HG03432 (cell line): ENCODE measurements around the gene COL27A1.

Source experiments
- ATAC-seq: cut with Tn5 transposase; IDR thresholded peaks from one replicate; pipeline ENCODE4 v1.9.1; 2021; ENCODE audit warnings: mild to moderate bottlenecking, moderate library complexity; ENCODE audit not compliant: unreplicated experiment

The COL27A1 gene

DNA sequence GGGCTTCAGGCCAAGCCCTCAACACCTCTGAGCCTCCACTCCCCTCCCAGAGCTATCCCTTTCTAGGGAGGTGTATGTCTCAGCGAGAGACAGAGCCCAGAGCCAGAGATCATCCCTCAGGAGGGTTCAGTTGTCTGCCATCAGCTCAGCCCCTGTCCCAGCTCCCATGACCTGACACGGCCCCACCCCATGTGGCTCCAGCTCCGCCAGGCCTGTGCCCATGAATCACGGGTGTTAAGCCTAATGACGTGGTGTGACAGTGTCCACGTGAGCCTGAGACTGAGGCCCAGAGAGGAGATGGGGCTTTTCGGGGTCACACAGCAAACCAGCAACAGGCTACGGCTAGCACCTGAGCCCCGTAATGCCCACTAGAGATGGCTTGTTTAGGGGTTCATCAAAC, 106.7 kb downstream of the COL27A1 start:
- no peak for ATAC-seq

DNA sequence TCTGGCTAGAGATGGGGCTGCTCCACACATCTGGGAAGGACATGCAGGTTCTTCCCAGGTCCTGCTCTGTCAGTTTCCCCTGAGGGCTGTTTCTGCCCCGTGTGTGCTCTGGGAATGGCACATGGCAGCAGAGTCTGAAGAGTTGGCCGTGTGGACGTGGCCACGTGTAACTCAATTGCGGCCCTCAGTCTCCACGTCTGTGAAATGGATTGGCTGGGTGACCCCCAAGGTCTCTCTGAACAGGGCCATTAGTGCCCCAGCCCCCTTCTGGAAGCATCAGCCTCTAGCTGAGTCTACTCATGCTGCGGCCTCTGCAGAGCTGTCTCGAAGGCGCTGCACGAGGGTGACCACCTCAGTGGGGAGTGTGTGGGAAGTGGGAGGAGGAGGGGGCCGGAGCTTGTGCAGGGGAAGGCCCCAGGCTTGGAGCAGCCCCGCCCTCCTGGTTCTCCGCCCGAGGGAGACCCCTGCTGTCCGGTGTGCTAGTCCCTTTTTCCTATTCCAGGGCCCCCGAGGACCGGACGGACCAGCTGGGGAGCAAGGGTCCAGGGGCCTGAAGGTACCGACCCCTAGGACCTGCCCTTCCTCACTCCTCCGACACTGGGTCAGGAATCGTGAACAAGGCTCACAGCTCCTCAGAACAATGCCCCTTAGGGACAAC, 108.6 kb downstream of the COL27A1 start:
- ATAC-seq: no peak

DNA sequence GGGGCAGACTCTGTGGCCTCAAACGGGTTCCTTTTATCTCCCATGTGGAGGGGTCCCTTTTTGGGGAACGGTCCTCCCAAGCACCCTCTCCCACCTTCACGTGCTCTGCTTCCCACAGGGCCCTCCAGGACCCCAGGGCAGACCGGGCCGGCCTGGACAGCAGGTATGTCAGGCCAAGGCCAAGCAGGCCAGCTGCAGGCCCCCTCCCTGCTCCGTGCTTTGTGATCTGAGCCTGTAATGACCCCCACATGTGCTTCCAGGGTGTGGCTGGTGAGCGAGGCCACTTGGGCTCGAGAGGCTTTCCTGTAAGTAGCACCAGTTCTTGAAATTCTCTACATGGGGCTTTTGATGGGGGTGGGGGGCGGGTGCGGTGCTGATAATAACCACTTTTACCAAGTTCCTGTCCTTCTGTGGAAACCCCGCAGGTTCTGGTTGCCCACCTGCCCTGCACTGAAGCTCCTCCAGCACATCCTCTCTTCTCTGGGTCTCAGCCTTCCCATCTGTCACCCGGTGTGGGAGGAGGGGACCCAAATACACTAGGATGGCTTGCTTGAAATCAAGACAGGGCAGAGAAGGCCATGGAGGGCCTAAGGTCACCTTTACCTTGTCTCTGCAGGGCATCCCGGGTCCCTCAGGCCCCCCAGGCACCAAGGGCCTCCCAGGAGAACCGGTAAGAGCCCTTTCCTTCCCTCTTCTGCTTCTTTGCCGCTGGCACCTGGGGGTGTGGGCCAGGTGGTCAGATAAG, 109.6 kb downstream of the COL27A1 start:
- ATAC-seq: no peak

DNA sequence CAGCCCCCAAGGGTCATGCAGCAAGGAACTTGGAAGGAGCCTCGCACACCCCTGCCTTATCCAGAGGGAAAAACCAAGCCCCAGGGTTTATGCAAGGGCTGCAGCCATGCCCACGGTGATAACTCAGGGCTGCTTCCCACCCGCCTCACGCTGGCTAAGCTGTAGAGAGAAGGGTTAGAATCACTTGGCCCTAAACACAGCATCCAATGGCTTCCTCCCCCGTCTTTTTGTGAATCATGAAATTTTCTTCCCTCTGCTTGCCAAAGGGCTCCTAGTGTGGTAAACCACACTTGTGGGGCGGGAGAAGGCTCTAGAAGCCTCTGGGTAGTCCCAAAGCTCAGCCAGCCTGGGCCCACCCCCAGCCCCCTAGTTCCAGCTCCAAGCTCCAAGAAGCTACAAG, 111.6 kb downstream of the COL27A1 start:
- no peak for ATAC-seq

DNA sequence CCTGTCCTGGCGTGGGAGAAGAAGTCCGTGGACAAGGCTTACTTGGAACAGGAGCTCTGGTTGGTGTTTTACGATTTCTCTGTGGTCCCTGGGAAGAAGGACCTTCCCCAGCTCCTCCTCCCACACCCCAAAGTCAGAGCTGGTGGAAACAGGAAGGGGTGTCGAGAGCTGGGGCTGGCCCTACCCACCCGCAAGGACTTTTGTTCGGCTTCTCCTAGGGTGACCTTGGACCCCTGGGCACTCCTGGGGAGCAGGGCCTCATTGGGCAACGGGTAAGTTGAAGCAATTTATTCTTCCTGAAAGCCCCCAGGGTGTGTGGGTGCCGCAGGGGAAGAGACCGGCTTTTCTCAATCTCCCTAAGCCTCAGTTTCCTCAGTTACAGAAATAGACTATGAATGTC, 113.7 kb downstream of the COL27A1 start:
- ATAC-seq: no peak

DNA sequence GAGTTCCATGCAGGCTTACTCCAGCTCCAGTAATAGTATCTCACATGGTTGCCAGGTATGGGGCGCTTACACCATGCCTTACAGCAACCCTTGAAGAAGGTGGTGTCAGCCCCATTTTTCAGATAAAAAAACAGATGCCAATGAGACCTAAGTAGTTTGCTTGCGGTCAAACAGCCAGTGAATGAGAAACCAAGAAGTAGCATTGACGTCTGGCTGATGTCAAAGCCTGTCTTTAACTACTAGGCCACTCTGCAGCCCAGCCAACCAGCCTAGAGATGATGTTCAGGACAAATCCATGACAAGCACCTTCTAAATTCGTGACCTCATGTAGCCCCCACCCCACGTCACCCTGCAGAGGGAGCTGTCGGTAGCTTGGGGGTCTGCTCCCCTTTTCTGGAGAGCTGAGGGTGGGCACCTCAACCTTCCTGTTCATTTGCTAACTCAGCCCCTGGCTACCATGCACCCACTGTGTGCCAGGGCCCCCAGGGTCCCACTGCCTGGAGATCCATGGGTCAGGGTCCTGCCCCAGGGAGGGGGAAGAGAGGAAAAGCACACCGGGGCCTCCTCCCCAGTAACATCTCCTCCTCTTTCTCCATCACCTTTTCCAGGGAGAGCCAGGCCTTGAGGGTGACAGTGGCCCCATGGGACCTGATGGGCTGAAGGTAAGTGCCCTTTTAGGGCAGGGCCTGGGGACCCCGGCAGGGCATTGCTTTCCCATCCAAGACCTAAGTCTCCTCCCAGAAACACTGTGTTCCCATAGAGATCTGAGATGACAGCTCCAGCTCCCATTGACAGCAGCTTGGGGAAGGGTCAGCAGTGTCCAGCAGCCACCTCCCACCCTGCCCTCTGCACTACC, 115.0 kb downstream of the COL27A1 start:
- ATAC-seq: no peak

DNA sequence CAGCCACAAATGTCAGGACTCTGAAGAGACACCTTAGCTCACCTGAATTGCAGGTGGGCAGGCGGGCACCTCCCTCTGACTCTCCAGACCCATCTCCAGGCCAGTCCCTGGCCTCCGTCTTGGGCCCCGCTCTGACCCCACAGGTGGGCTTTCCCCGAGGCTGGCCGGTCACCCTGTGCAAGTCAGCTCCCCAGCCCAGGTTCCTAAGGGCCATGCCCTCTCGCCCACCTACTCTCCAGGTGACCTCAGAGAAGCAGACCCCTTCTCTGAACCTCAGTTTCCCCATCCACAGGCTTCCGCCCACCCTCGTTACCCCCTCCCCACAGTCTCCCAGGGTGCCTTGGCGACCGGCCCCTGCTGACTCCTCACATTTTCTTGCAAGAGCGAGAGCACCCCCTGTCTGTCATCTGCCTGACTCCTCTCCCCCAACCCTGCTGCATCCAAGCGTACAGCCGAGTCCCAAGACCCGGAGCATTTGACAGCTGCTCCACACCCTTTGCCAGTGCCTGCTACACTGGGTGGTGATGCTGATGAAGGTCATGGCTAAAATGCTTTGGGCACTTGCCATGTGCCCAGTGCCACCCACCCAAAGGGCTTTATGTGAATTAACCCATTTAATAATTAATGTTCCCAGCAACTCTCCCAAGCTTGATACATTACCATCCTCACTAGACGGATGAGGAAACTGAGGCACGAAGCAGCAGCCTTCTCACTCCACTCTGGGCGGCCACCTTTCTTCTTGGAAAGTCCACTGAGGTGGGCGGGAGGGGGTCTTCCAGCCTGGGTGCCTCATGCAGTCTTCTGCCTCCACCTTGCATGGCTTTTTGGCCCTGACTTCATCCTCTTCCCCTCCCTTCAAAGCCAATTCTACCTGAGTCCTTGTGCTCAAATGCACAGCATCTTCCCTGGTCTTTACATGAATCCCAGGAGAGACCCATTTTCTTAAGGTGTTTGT, 116.5 kb downstream of the COL27A1 start:
- no peak for ATAC-seq

DNA sequence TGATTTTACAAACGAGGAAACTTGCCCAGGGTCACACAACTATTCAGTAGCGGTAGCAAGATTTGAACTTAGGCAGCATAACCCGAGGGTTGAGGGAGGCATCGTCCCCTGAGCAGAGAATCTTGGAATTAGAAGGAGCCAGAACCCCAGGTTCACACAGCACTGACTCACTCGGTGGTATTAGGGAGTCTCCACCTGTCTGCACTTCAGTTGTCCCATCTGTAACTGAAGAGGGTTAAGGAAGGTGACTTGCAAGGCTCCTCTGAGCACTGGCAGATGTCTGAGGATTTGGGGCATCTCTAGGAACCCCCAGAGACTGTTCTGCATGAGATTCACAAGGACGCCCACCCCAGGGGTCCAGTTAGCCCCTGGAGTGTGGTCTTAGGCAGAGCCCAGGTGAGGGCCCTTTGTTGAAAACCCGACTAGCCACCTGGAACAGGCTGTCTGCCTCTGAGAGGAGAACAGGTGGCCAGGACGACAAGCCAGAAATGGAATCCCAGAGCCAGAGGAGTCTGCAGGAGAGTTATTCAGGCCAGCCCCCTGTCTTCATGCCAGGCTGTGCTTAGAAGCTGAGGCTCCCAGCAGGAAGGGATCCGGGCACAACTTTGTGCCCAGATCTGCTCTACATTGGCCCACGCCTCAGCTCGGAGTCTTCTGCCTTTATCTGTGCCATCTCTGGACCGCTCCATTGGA, 117.5 kb downstream of the COL27A1 start:
- ATAC-seq: no peak

DNA sequence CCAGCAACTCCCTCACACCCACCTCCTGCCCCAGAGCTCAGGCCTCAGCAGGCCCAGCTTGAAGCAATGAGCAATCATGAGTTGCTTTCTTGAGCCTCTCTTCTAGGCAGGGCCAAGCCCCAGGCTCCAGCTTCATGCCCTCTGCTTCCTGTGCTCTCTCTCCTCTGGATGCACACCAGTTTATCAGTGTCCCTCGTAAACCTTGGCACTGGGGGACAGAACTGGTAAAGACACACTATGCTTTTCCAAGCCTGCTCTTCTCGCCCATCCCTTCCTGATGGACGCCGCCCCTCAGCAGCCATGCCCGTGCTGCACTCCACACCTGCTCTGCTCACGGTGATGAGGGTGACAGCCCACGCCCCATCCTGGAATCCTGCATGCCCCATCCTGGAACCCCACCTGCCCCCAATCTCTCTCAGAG, 118.1 kb downstream of the COL27A1 start:
- no peak for ATAC-seq

DNA sequence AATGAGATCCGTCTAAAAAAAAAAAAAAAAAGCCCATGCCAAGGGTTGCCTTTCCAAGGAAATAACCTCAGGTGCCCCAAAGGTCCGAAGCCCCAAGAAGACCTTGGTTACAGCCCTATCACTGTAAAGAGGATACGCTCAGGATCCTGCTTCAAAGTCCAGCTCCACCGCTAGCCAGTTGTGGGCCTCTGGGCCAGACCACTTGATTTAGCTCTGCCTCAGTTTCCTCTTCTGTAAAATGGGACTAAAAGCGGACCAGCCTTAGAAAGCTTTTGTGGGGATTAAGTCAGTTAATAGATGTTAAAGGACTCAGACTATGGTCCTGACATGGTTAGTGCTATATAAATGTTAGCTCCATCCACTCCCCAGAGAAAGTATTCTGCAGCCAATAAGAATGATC, 118.9 kb downstream of the COL27A1 start:
- ATAC-seq: no peak

DNA sequence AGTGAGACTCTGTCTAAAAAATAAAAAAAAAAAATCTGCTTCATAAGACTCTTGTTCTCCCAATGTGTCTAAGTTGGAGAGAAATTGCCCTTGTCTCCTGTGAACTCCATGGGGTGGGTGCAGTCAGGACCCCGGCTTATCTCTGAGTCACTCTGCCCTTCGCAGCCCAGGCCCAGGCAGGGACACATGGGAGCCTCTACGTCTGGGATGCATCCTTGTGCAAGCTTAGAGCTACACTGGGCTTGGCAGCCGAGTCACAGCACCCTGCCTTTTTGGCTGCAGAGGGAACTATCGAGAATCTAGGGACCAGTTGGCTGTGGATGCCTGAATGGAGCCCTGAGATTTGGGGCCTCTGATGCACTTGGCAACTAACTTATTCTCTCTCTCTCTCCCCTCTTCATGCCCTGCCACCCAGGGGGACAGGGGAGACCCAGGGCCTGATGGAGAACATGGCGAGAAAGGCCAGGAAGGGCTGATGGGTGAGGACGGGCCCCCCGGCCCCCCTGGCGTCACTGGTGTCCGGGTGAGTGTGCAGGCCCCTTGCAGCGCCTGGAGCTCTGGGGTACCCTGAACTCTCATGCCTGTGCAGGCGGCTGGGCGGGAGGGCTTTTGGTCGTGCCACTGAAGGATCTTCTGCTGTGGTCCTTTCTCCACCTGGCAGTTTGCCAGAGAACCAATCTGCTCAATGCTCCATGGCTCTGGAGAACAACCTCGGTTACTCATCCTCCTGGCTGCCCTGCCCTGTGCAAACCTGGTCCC, 120.1 kb downstream of the COL27A1 start:
- no peak for ATAC-seq

DNA sequence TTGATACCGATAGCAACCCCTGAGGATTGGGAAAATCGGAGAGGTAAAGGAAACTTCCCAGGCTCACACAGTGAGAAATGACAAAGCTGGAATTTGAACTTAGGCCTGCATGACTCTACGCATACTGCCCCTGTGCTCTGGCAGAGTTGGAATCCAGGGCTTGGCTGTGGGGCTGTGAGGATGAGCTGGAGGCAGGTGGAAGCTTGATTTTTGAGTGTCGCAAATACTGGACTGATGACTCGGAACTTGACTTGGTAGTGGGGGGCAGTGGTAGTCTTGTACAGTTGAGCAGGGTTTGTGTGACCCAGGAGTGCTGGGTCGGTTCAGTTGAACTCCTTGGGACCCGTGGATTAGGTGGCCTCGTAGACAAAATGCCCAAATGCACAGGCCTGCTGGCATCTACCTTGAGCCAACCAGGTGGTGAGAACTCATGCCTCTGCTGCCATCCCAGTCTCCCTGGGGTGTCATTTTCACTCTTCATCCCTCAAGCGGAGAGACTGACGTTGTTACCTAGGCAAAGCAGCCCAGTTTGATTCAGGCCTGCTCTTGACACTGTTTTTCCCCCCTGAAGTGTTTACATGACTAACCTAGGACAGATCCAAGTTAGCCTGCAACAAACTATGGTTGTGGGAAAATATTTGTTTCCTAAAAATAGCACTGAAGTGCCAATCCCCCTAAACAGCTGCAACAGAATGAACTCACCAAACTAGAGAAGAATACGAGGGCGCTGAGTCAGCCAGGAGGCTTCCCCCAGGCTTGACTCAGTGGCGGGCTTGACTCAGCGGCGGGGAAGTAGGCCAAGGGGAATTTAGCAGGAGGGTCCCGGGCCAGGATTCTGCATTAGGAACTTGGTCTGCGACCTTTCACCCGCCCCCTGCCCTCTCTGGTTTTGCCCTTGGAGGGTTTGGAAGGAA, 121.8 kb downstream of the COL27A1 start:
- no peak for ATAC-seq

DNA sequence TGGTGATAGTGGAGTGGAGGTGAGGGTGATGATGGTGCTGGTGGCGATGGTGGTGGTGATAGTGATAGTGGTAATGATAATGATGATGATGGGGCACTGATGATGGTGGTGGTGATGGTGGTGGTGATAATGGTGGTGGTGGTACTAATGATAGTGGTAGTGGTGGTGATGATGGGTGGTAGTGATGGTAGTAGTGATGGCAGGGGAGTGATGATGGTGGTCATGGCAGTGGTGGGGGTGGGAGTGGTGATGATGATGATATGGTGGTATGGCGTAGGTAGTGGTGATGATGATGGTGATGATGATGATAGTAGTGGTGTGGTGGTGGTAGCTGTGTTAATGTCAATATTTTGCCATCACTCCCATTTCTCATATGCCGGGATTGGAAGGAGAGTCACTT, 123.0 kb downstream of the COL27A1 start:
- no peak for ATAC-seq

DNA sequence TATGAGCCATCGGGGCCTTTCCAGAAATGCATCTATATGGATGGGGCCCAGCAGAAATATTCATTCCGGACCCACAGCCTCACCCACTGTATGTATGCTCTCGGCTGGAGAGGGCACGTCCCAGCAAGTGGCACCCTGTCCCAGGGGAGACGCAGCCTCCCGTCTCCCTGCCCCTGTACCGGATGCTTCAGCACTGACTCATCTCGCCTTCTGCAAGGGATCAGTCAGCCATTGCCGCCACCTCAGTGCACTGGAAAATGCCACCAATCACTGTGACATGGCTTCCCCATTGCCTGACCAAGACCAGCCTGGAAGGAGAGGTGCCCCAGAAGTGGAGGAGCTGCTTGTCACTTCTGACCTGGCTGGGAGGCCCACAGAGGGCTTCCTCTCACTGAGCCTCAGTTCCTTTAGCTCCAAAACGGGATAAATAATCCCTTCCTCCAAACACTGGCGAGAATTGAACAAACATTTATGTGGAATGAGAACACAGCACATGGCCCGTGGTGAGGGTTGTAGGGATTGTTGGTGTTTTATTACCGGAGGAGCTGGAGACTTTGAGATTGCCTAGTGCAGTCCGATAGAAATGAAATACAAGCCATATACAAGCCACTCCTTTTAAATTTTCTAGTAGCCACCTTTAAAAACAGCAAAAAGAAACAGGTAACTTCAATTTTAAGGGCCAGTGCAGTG, 123.7 kb downstream of the COL27A1 start:
- ATAC-seq: no peak

DNA sequence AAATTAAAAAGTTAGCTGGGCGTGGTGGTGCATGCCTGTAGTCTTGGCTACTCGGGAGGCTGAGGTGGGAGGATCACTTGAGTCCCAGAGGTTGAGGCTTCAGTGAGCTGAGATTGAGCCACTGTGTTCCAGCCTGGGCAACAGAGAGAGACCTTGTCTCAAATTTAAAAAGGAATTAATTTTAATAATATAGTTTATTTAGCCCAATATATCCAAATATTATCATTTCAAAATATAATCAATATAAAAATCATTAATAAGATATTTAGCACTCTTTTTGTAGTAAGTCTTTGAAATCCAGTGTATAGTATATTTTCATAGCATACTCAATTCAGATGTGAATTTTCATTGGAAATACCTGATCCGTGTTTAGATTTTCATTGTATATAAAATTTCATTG, 124.4 kb downstream of the COL27A1 start:
- no peak for ATAC-seq

DNA sequence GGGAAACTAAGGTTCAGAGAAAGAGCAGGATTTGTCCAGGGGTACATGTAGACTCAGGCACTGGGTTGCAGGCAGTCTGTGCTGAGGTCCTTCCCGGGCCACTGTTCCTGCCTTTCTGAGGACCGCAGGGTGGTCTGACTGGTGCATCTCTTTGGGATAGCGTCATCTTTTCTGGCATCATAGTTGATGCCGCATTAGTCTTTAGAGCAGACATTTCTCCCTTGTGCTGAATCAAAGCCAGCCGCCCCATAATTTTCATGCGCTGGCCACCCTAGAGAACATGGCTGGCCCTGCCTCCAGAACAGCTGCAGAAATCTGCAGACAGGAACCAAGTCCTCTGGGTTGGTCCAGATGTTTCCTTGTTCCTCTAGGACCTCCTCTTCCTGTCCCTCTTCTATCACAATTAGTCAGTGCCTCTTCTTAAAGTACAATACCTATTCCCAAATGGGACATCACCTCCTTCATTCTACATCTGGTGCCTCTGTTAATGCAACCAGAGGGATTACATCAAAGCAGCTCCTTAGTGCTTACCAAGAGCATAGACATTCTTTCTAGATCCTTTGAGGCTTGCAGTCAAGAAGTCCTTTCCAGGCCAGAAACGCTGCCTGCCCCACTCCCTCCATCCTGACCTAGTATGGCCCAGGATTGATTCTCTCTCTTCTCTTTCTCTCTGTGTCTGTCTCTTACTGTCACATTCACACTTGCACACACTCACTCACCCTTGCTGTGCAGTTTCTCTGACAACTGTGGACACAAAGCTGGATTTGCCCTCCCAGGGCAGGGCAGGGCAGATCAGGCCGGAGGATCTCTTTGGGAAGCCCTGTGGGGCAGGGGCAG, 125.5 kb downstream of the COL27A1 start:
- no peak for ATAC-seq
